Right lobe of liver (tissue), 4 donors: ENCODE data around the gene DIS3L2.

Experiments
- CTCF ChIP-seq, 4 donors: fragments of 200-600 bp in 3 of 4; fragments of 450-650 bp in 1 of 4; IDR thresholded peaks; one replicate each; pipeline versions ENCODE4 v1.5.1 to v1.8.0; 2016 to 2022; ENCODE audit warnings: antibody characterized with exemption in 4 of 4, mild to moderate bottlenecking in 2 of 4
- POLR2A ChIP-seq: fragments of 450-650 bp; IDR thresholded peaks from one replicate; pipeline ENCODE4 v1.6.1; 2017; ENCODE audit warnings: antibody characterized with exemption, mild to moderate bottlenecking
- donor health status: DM: no; HTN: no; CAD: no.
- donor health status: DM: no; HTN: no; CAD: no.
- donor health status: DM: no; HTN: yes; CAD: no.

GRCh38 chr2:232231554-232231953 is 270.0 kb downstream of the DIS3L2 start:
- no peak for TF ChIP-seq CTCF (IDR thresholded peaks at IDR 0.05)
- TF ChIP-seq POLR2A: no peak
